ENCODE data around the gene CDK3. TPM values are rescaled to one million over a fixed set of nuclear protein-coding genes. Genes with fewer than 3 reads are reported as not detected.

CDK3 gene
- total and polyA plus RNA-seq, 2 of the 4 experiments (the other 2 are of a cell fraction) = 0.72 to 8.8 TPM

GRCh38 chr17:76009969-76010661 lies 9.5 kb downstream of the CDK3 start:
- Histone ChIP-seq H2BK5ac (ENCODE audit: low read depth, low read length, poor library complexity, severe bottlenecking) (no peak overlapping the region), H3K9me3 (ENCODE audit: control insufficient read depth, insufficient read depth, low read length) (no peaks in the 10 kb centered on the region), H3K4me2 (ENCODE audit: low read depth, low read length) (no peak overlapping the region), H3K27me3 (ENCODE audit: control insufficient read depth, insufficient read depth, low read length) (no peaks in the 10 kb centered on the region; the same call in 1 of the 2 replicates), H2BK120ac (ENCODE audit: low read depth, low read length) (no peak overlapping the region), H2AFZ (replicated peaks; ENCODE audit: low read length, poor library complexity) (no peak overlapping the region), H3K9ac (ENCODE audit: low read depth, low read length) (no peak overlapping the region), H3K27ac (ENCODE audit: insufficient read depth, low read length) (no peak overlapping the region), H3K23ac (ENCODE audit: low read depth, low read length) (no peak overlapping the region), H4K20me1 (ENCODE audit: insufficient read depth, low read length) (no peaks in the 10 kb centered on the region), H2AK5ac (ENCODE audit: low read depth, low read length) (no peak overlapping the region), H2BK20ac (ENCODE audit: low read depth, low read length) (no peak overlapping the region), H3K14ac (replicated peaks; ENCODE audit: low read depth, low read length) (no peak overlapping the region), H3K18ac (ENCODE audit: low read depth, low read length) (no peak overlapping the region), H3K4me1 (ENCODE audit: control insufficient read depth, insufficient read depth, low read length) (peaks cover 11% of the 10 kb centered on the region), H2AK9ac (replicated peaks; ENCODE audit: low read depth, low read length, poor library complexity) (no peak overlapping the region), H4K91ac (ENCODE audit: insufficient read depth, low read depth, low read length) (no peak overlapping the region), H2BK15ac (ENCODE audit: low read depth, low read length) (no peak overlapping the region), H3K4me3 (ENCODE audit: insufficient read depth, low read depth, low read length) (no peak overlapping the region), H3K9me1 (ENCODE audit: insufficient read depth, low read length) (no peaks in the 10 kb centered on the region), H4K5ac (ENCODE audit: low read depth, low read length) (no peak overlapping the region), H3K4ac (ENCODE audit: low read depth, low read length) (no peak overlapping the region), H3K79me1 (ENCODE audit: low read depth in 1 of 2, low read length in 2 of 2) (peaks cover 0 to 3% of the 10 kb centered on the region in 2 experiments; a peak in 1 of 4 replicates), H3K36me3 (ENCODE audit: control insufficient read depth, insufficient read depth, low read length) (no peaks in the 10 kb centered on the region), H4K8ac (ENCODE audit: low read depth in 2 of 2, low read length in 2 of 2) (no peak overlapping the region), H3K56ac (ENCODE audit: extremely low read depth, insufficient read depth, low read length) (no peak overlapping the region)
- ATAC-seq (ENCODE audit: low read depth) (no peak), DNase-seq (no peak)
- dilution Hi-C loops (cut with HindIII; ENCODE audit: low sequenced_read_pairs, unreplicated experiment) (no loop called here), in situ Hi-C loops (cut with MboI; ENCODE audit: low sequenced_read_pairs) (loop anchor here (5.0 to 10.0 kb wide), 2 partner anchors 98 to 285 kb away; no protein-coding TSS in a partner anchor), intact Hi-C loops (cut with micrococcal nuclease) (loop anchor here (5.0 kb wide), 1 partner anchor 287 kb away; no protein-coding TSS in a partner anchor)
- POLR2A ChIA-PET (ENCODE audit: unreplicated experiment) = no interaction called here
- BruUV-seq (replicated peaks) = no TSS peak
- 83% methylated on average over 13 of the region's 21 CpGs; no CpG with 5 or more reads in 1 of the 2 experiments for WGBS, 2 experiments (ENCODE audit: extremely low coverage in 2 of 2, insufficient read length in 1 of 2)
- CTCF ChIA-PET = interaction anchor here (1.3 kb wide), 1 partner anchor 105 kb away, joined by 3 read pairs; no protein-coding TSS in a partner anchor
- TF ChIP-seq USF2 (IDR thresholded peaks at IDR 0.05; ENCODE audit: low read depth, low read length) (no peak), CTCF (conservative IDR thresholded peaks at IDR 0.05; ENCODE audit: low read depth, low read length) (no peak), RFX5 (IDR thresholded peaks at IDR 0.05; ENCODE audit: low read depth, low read length) (no peak), CHD1 (IDR thresholded peaks at IDR 0.05; ENCODE audit: low read depth, low read length) (no peak), MXI1 (IDR thresholded peaks at IDR 0.05; ENCODE audit: borderline replicate concordance, low read depth, low read length) (no peak), SMC3 (IDR thresholded peaks at IDR 0.05; ENCODE audit: low read depth, low read length) (no peak), RCOR1 (IDR thresholded peaks at IDR 0.05; ENCODE audit: insufficient replicate concordance, low read length) (no peak), RAD21 (IDR thresholded peaks at IDR 0.05; ENCODE audit: low read length) (no peak), BHLHE40 (IDR thresholded peaks at IDR 0.05; ENCODE audit: low read depth, low read length) (no peak), MAZ (IDR thresholded peaks at IDR 0.05; ENCODE audit: borderline replicate concordance, low read depth, low read length) (no peak), FOS (IDR thresholded peaks at IDR 0.05; ENCODE audit: low read depth, low read length) (no peak), MAFK (IDR thresholded peaks at IDR 0.05; ENCODE audit: low read depth, low read length) (no peak), POLR2A (IDR thresholded peaks at IDR 0.05; ENCODE audit: low read depth, low read length) (no peak), CEBPB (IDR thresholded peaks at IDR 0.05; ENCODE audit: low read depth, low read length) (no peak)
- TF ChIP-seq, protein P1, sequence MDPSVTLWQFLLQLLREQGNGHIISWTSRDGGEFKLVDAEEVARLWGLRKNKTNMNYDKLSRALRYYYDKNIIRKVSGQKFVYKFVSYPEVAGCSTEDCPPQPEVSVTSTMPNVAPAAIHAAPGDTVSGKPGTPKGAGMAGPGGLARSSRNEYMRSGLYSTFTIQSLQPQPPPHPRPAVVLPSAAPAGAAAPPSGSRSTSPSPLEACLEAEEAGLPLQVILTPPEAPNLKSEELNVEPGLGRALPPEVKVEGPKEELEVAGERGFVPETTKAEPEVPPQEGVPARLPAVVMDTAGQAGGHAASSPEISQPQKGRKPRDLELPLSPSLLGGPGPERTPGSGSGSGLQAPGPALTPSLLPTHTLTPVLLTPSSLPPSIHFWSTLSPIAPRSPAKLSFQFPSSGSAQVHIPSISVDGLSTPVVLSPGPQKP (IDR thresholded peaks at IDR 0.05; ENCODE audit: borderline replicate concordance, low read depth, low read length) = no peak

Data from IMR-90 (cell line).